Neutrophil (primary cell): Measurements from ENCODE around the gene DCP1B.

Experiments used
- H3K27ac ChIP-seq: fragments of 200-600 bp; sonication (generic); 2 replicates; pipeline ENCODE4 v1.5.1; 2016; ENCODE audit warnings: mild to moderate bottlenecking, moderate library complexity
- H3K27me3 ChIP-seq: fragments of 200-600 bp; sonication (generic); 2 replicates; pipeline ENCODE4 v1.6.0; 2016; ENCODE audit warnings: mild to moderate bottlenecking
- H3K36me3 ChIP-seq: fragments of 200-600 bp; sonication (generic); 2 replicates; pipeline ENCODE4 v1.5.1; 2017
- H3K4me1 ChIP-seq, 2 experiments: fragments of 200-600 bp in 1 of 2; sonication (generic) in 1 of 2; 1 replicate in 1 of 2; 2 replicates in 1 of 2; pipeline versions ENCODE4 v1.5.1 to v1.6.1; 2013 to 2016; ENCODE audit warnings: low read depth in 1 of 2, low read length in 1 of 2, mild to moderate bottlenecking in 1 of 2, moderate library complexity in 1 of 2; ENCODE audit not compliant: control insufficient read depth in 1 of 2, insufficient read depth in 1 of 2
- H3K4me3 ChIP-seq, 2 experiments: fragments of 200-600 bp in 1 of 2; sonication (generic) in 1 of 2; 1 replicate in 1 of 2; 2 replicates in 1 of 2; pipeline ENCODE4 v1.5.1; 2013 to 2016; ENCODE audit warnings: low read depth in 1 of 2, low read length in 1 of 2, mild to moderate bottlenecking in 1 of 2, moderate library complexity in 1 of 2
- H3K9me3 ChIP-seq: fragments of 200-600 bp; sonication (generic); 2 replicates; pipeline ENCODE4 v1.5.1; 2016
- TF ChIP-seq, protein P1 (sequence below): fragments of 200-600 bp; sonication (generic); IDR thresholded peaks from 2 replicates; pipeline ENCODE4 v1.5.1; 2016; ENCODE audit warnings: antibody characterized with exemption

The DCP1B gene

DNA sequence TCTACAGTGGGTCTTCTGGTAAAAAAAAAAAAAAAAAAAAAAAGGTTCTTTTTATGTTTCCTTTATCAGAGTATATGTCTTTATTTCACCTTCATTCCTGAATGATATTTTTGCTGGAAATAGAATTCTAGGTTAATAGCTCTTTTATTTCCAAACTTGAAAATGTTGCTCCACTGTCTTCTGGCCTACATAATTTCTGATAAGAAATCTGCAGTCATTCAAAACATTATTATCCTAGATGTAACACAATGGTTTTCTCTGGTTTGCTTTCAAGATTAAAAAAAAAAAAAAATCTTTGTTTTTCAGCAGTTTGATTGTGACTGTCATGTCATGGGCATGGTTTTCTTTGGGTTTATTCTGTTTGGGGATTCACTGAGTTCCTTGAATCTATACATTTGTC lies 19.5 kb downstream of the DCP1B start:
- Histone ChIP-seq H3K27me3 (no peaks in the 10 kb centered on the region), H3K27ac (no peak overlapping the region), H3K36me3 (no peaks in the 10 kb centered on the region), H3K4me1 (no peaks in the 10 kb centered on the region), H3K4me3 (no peak overlapping the region), H3K9me3 (peaks cover 3% of the 10 kb centered on the region)
- TF ChIP-seq, protein P1, sequence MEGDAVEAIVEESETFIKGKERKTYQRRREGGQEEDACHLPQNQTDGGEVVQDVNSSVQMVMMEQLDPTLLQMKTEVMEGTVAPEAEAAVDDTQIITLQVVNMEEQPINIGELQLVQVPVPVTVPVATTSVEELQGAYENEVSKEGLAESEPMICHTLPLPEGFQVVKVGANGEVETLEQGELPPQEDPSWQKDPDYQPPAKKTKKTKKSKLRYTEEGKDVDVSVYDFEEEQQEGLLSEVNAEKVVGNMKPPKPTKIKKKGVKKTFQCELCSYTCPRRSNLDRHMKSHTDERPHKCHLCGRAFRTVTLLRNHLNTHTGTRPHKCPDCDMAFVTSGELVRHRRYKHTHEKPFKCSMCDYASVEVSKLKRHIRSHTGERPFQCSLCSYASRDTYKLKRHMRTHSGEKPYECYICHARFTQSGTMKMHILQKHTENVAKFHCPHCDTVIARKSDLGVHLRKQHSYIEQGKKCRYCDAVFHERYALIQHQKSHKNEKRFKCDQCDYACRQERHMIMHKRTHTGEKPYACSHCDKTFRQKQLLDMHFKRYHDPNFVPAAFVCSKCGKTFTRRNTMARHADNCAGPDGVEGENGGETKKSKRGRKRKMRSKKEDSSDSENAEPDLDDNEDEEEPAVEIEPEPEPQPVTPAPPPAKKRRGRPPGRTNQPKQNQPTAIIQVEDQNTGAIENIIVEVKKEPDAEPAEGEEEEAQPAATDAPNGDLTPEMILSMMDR, result no peak

DNA sequence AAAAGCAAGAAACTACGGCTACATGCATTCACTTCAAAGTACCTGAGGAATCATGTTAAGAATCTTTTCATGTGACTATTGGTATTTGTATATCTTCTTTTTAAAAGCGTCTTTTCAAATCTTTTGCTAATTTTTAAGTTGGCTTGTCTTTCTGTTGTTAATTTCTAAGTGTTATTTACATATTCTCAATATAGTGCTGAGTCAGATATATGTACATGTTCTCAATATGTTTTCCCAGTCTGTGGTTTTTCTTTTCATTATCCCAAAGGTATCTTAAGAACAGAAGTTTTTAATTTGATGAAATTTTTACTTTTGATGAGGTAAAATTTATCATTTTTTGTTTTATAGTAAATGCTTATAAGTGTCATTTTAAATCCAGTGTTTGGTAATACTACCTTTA lies 24.0 kb downstream of the DCP1B start:
- Histone ChIP-seq H3K27ac (no peak overlapping the region), H3K9me3 (peaks cover 1% of the 10 kb centered on the region), H3K36me3 (no peaks in the 10 kb centered on the region), H3K4me1 (no peaks in the 10 kb centered on the region), H3K4me3 (no peak overlapping the region), H3K27me3 (no peaks in the 10 kb centered on the region)
- TF ChIP-seq, protein P1, result no peak

DNA sequence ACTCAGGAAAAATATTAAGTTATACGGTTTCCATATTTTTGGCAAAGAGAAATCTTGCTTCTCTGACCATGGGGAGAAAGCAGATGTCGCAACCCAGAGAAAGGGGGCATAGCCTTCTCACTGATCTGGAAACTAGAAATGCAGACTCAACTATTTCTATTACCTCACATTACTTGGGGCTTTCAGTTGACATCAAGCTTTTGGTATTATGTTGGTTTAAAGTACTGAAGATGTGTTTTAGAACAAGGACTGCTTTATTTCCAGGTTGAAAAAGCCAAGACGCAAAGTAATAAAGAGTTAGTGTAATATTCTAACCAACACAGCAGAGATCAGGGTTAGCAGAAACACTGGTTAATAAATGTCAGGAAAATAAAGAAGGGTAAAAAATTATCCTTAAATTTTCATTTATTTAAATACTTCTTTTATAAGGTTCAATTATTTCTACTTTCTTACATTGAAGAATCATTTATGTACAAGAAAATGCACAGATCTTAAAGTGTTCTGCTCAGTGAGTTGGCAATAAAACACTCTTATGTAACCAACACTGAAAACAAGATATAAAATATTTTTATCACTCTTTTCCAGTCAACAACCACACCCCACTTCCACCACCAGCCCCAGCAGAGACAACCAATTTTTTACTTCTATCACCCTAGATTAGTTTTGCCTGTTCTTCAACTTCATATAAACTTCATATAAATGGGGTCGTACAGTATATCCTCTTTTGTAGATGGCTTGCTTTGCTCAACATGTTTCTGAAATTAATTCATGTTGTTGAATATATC lies 26.0 kb downstream of the DCP1B start:
- Histone ChIP-seq H3K4me1 (no peaks in the 10 kb centered on the region), H3K4me3 (no peak overlapping the region), H3K9me3 (no peaks in the 10 kb centered on the region), H3K36me3 (no peaks in the 10 kb centered on the region), H3K27ac (no peak overlapping the region), H3K27me3 (no peaks in the 10 kb centered on the region)
- TF ChIP-seq, protein P1, result no peak

DNA sequence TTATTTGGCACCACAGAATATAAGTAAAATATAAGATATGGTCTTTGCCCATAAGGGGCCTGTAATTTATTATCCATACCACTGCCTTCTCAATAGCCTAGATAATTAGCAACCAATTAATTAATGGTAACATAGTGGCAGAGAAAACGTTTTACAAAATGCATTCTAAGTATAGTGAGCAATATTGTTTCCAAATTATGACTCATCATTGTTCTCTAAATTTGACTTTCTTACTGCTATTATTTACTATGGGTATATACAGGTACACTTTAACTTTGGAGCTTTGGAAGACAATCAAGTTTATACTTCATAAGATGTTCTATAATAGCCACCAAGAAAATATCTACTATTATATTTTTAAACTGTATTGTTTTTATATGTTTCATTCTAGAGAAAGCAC lies 26.7 kb downstream of the DCP1B start:
- Histone ChIP-seq H3K4me3 (no peak overlapping the region), H3K27ac (no peak overlapping the region), H3K9me3 (no peaks in the 10 kb centered on the region), H3K27me3 (no peaks in the 10 kb centered on the region), H3K4me1 (no peaks in the 10 kb centered on the region), H3K36me3 (no peaks in the 10 kb centered on the region)
- TF ChIP-seq, protein P1, result no peak

DNA sequence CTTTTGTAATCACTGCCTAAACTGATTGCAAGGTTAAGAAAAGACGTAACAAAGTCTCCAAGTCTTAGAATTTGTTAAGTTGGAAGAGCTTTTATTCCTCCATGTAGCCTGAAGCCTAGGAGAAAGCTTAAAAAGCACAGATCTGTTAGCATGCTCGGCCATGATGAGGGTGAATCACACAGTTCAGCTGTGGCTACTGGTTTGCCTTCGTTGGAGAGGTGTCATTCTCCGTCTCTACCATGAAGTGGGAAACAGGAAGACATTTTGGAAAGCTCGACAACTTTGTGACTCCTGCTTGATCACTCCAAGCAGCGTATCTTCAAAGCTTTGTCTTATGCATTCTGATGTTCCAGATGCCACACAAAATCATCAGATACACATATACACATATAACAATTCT lies 27.1 kb downstream of the DCP1B start:
- Histone ChIP-seq H3K9me3 (no peaks in the 10 kb centered on the region), H3K27ac (no peak overlapping the region), H3K36me3 (no peaks in the 10 kb centered on the region), H3K4me3 (no peak overlapping the region), H3K27me3 (no peaks in the 10 kb centered on the region), H3K4me1 (no peaks in the 10 kb centered on the region)
- TF ChIP-seq, protein P1, result no peak
